Testis (tissue), 2 donors: ENCODE measurements around the gene EDC3.

Experiments
- CTCF ChIP-seq, 3 experiments: fragments of 450-650 bp in 2 of 3; fragments of 200-600 bp in 1 of 3; sonication (generic) in 1 of 3; IDR thresholded peaks; one replicate each; pipeline ENCODE4 v1.5.1; 2016 to 2019; ENCODE audit warnings: antibody characterized with exemption in 3 of 3, mild to moderate bottlenecking in 2 of 3, moderate library complexity in 1 of 3
- POLR2A ChIP-seq: fragments of 450-650 bp; IDR thresholded peaks from one replicate; pipeline ENCODE4 v1.6.1; 2017; ENCODE audit warnings: antibody characterized with exemption, mild to moderate bottlenecking, moderate library complexity

GRCh38 chr15:74648051-74648842, 47.6 kb downstream of the EDC3 start:
- TF ChIP-seq POLR2A: no peak
- TF ChIP-seq CTCF (IDR thresholded peaks at IDR 0.05): no peak
